GM19043 (cell line): ENCODE results near the gene CROCC.
"Not testable (repeated sequence)": the region's sequence is repeated elsewhere in the genome, so short reads cannot be mapped to it uniquely, and the experiment has no call there.

Source experiments
- ATAC-seq: cut with Tn5 transposase; IDR thresholded peaks from one replicate; pipeline ENCODE4 v1.9.1; 2021; ENCODE audit warnings: low read depth; ENCODE audit not compliant: unreplicated experiment

Gene CROCC

DNA sequence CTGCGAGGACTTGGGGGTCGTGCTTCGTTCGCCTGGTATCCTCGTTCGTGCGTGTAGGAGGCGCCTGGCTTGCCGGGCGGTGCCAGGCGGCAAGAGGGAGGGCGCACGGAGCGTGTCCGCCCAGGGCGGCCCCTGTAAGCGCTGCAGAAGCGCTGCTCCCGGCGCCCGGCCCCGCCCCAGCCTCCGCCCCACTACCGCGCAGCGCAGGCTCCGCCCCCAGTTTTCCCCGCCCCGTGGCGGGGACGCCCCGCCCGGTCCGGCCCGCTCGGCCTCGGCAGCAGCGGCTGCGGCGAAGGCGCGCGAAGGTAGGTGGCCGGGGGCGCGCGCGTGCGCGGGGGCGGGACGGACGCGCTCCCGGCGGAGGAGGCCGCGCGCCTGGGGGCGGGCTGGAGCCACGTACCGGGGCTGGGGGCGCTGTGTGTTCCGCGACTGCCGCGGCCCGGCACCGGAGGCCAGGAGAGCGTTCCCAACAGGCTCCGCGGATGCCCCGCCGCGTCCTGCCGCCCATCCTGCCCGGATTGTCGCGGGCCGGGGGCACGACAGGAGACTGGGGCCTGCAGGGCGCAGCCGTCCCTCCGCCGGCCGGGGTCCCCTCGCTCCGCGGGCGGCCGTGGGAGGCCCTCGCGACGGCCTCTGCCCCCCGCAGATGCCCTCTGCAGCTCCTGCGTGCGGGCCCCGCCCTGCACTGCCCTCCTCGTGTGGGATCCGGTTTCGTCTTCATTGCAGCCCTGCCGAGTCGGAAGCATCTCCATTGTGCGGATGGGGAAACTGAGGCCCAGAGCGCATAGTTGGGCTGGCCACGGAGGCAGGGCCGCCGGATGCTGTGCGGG is 7.7 kb upstream of the CROCC start:
- ATAC-seq = peak; percentile 72

GRCh38 chr1:16914928-16915626 is 6.7 kb upstream of the CROCC start:
- ATAC-seq = not testable (repeated sequence)

DNA sequence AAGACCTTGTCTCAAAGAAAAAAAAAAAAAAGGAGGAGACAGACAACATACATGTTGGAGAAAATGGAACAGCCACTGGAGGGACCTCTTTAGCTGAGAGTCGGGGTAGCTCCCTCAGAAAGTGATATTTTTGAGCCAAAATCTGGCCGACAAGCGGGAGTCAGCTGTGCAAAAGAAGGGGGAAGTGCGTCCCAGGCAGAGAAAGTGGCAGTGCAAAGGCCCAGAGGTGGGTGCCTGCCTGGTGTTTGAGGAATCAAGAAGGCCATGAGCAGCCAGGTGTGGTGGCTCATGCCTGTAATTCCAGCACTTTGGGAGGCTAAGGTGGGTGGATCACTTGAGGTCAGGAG is 6.1 kb upstream of the CROCC start:
- ATAC-seq = no peak

GRCh38 chr1:16916036-16916880 is 5.5 kb upstream of the CROCC start:
- ATAC-seq = not testable (repeated sequence)

- ATAC-seq = no peak
Measured at GRCh38 chr1:16918371-16918770, 3.4 kb upstream of the CROCC start.

DNA sequence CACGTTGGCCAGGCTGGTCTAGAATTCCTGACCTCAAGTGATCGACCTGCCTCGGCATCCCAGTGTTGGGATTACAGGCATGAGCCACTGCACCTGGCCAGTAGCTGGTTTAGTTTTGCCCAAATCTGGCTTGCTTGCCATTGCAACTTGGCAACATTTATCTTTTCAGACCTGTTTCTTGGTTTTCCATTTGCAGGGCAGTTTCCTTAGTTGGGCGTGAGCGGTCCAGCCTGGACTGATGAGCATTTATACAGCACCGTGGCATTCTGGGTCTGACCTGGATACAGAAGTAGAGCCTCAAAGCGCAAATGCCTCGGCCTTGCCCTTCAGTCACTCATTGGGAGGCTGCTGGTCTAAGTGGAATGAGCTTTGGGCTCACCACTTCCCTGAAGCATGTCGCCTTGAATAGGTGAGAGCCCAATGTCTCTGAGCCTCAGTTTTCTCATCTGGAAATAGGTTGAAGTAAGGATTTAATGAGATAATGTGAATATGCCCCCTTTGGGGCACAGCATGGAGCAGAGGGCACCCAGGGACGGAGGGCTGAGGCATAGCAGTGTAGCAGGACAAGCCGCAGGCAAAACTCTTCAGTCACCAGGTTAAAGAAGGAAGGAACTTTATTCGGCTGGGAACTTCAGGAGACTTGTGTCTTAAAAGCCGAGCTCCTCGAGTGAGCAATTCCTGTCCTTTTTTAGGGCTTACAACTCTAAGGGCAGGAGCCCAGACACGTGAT is 2.6 kb upstream of the CROCC start:
- ATAC-seq = not testable (repeated sequence)

- no peak for ATAC-seq
Measured at GRCh38 chr1:16920951-16921350, 780 bp upstream of the CROCC start.

- no peak for ATAC-seq
Measured at GRCh38 chr1:16922466-16922865, 735 bp downstream of the CROCC start.

- ATAC-seq = no peak
Measured at GRCh38 chr1:16922885-16923431, 1.2 kb downstream of the CROCC start.

DNA sequence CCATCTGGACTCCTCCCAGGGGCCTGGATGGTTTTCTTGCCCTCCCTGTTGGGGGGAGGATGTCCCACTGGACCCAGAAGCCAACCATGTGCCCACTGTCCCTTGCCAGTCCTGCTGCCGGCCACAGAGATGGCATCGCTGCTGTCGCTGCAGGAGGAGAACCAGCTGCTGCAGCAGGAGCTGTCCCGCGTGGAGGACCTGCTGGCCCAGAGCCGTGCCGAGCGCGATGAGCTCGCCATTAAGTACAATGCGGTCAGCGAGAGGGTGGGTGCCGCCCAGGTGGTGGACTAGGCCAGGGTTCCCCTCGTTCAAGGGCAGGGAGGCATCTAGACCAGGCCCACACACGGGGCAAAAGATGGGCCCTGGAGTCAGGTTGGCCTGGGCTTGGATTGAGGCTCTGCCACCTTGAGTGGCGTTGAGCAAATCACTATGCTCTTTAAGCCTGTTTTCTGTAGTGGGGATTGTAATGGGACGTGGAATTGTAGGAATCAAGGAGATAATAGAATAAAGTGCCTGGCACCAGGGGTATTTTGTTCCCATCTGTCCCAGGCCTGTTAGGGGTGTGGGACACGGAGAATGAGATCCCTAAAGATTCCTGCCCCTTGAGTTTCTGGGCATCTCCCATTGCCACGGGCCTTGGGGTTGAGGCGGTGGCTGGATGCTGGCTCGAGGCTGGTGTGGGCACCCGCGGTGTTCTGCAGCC is 2.6 kb downstream of the CROCC start:
- no peak for ATAC-seq

GRCh38 chr1:16924919-16925477 is 3.3 kb downstream of the CROCC start:
- no peak for ATAC-seq

- ATAC-seq = no peak
Measured at GRCh38 chr1:16925635-16926490, 4.1 kb downstream of the CROCC start.

GRCh38 chr1:16926491-16927073 is 4.9 kb downstream of the CROCC start:
- ATAC-seq = no peak

GRCh38 chr1:16927256-16927655 is 5.5 kb downstream of the CROCC start:
- no peak for ATAC-seq

DNA sequence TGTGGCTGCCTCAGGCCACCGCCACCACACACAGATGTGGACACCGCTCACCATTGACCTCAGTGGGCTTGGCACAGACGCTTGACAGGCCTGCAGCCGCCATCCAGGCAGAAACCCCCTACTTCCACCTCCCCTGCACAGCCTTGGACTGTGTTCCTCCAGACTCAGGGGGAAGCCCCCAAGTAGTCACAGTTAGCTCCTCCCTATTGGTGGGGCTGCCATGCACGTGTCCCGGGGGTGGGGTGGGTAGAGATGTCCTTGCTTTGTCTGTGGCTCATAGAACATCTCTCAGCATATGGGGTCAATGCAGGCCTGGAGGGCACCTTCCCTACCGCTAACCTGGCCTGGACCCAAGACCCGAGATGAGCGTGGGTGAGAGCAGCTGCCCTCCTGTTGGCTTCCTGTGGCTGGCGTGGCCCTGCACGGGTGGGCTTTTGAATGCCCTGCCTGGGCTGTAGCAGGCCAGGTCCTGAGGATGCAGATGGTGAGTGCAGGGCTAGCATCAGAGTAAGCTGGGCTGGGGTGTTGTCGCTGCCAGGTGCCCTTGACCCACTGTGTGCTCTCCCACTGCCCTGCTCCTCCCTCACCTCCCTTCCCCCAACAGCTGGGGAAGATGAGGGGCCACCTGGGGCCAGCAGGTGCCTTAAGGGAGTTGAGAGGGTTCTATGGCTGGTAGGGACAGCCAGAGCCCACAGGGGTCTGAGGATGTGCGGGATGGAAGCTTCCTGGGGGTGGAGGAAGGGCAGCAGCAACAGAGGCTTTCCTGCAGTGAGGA is 6.2 kb downstream of the CROCC start:
- no peak for ATAC-seq

- ATAC-seq = not testable (repeated sequence)
Measured at GRCh38 chr1:16929146-16930041, 7.7 kb downstream of the CROCC start.
